ENCODE data around the gene CALML4. TPM values are rescaled to one million over a fixed set of nuclear protein-coding genes. Genes with fewer than 3 reads are reported as not detected.
A peak's percentile ranks its signal among the peaks of the same experiment; 100 is the strongest.
"Not testable (repeated sequence)": the region's sequence is repeated elsewhere in the genome, so short reads cannot be mapped to it uniquely, and the experiment has no call there.

The CALML4 gene
- total RNA-seq, 4 donors from 2014 or later, result 2.4 to 13.6 (median 4.8) TPM

DNA sequence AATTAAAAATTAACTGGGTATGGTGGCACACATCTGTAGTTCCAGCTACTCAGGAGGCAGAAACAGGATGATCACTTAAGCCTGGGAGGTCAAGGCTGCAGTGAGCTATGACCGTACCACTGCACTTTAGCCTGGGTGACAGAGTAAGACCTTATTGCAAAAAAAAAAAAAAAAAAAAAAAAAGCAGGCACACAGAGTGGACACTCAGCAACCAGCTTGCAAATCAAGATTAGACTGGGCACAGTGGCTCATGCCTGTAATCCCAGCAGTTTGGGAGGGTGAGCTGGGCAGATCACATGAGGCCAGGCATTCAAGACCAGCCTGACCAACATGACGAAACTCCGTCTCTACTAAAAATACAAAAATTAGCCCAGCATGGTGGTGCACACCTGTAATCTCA lies 19.0 kb upstream of the CALML4 start:
- peak in 1 of 2 donors; percentile 11 for DNase-seq (ENCODE audit: low spot score in 2 of 2)
- 71% methylated on average over 3 of the region's 3 CpGs for WGBS
- H3K27me3 ChIP-seq, result no peaks in the 10 kb centered on the region
- H3K36me3 ChIP-seq, result no peaks in the 10 kb centered on the region
- H3K4me1 ChIP-seq, result peaks cover 17% of the 10 kb centered on the region
- H3K27ac ChIP-seq, result no peak overlapping the region
- no peaks in the 10 kb centered on the region for H3K9me3 ChIP-seq
- no peak overlapping the region for H3K4me3 ChIP-seq
- no peak for TF ChIP-seq POLR2A (IDR thresholded peaks at IDR 0.05)
- no peak for TF ChIP-seq EP300 (IDR thresholded peaks at IDR 0.05)
- TF ChIP-seq, protein P1, sequence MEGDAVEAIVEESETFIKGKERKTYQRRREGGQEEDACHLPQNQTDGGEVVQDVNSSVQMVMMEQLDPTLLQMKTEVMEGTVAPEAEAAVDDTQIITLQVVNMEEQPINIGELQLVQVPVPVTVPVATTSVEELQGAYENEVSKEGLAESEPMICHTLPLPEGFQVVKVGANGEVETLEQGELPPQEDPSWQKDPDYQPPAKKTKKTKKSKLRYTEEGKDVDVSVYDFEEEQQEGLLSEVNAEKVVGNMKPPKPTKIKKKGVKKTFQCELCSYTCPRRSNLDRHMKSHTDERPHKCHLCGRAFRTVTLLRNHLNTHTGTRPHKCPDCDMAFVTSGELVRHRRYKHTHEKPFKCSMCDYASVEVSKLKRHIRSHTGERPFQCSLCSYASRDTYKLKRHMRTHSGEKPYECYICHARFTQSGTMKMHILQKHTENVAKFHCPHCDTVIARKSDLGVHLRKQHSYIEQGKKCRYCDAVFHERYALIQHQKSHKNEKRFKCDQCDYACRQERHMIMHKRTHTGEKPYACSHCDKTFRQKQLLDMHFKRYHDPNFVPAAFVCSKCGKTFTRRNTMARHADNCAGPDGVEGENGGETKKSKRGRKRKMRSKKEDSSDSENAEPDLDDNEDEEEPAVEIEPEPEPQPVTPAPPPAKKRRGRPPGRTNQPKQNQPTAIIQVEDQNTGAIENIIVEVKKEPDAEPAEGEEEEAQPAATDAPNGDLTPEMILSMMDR (IDR thresholded peaks at IDR 0.05), result no peak
- no peak for TF ChIP-seq POLR2AphosphoS5 (IDR thresholded peaks at IDR 0.05)

DNA sequence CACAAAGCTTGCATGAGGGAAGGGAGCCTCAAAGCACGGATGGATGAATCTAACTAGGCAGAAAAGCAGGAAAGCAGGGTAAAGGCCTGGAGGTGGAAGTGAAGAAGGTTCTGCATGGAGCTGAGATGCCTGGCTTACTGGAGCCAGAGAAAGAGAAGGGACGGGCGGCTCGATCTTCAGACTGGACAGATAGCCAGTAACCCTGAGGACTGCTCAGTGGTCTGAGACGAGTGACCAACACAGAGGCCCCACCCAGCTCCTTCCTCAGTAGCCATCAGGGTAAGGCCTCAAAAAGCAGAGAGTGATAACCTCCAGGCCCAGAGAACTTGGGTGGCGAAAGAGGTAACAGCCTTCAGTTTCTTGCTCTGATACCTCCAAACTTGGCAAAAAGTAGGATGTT lies 18.0 kb upstream of the CALML4 start:
- WGBS, result 91% methylated on average over 6 of the region's 6 CpGs
- H3K4me1 ChIP-seq, result peaks cover 7% of the 10 kb centered on the region
- no peaks in the 10 kb centered on the region for H3K9me3 ChIP-seq
- H3K36me3 ChIP-seq, result no peaks in the 10 kb centered on the region
- no peak for TF ChIP-seq POLR2AphosphoS5 (IDR thresholded peaks at IDR 0.05)
- no peak for TF ChIP-seq EP300 (IDR thresholded peaks at IDR 0.05)
- TF ChIP-seq, protein P1 (IDR thresholded peaks at IDR 0.05), result no peak
- no peak for TF ChIP-seq POLR2A (IDR thresholded peaks at IDR 0.05)
- DNase-seq (ENCODE audit: low spot score in 2 of 2), result peak; percentile 28 to 34
- H3K27me3 ChIP-seq, result no peaks in the 10 kb centered on the region
- no peak overlapping the region for H3K4me3 ChIP-seq
- no peak overlapping the region for H3K27ac ChIP-seq

DNA sequence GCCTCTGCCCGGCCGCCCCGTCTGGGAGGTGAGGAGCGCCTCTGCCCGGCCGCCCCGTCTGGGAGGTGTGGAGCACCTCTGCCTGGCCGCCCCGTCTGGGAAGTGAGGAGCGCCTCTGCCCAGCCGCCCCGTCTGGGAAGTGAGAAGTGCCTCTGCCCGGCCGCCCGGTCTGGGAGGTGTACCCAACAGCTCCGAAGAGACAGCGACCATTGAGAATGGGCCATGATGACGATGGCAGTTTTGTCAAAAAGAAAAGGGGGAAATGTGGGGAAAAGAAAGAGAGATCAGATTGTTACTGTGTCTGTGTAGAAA lies 17.3 kb upstream of the CALML4 start:
- not testable (repeated sequence) for H3K27me3 ChIP-seq, H3K9me3 ChIP-seq, H3K4me1 ChIP-seq, H3K27ac ChIP-seq, H3K36me3 ChIP-seq, H3K4me3 ChIP-seq
- WGBS, result over 99% methylated on average over 10 of the region's 18 CpGs
- DNase-seq (ENCODE audit: low spot score in 2 of 2), result peak; percentile 31 to 40

DNA sequence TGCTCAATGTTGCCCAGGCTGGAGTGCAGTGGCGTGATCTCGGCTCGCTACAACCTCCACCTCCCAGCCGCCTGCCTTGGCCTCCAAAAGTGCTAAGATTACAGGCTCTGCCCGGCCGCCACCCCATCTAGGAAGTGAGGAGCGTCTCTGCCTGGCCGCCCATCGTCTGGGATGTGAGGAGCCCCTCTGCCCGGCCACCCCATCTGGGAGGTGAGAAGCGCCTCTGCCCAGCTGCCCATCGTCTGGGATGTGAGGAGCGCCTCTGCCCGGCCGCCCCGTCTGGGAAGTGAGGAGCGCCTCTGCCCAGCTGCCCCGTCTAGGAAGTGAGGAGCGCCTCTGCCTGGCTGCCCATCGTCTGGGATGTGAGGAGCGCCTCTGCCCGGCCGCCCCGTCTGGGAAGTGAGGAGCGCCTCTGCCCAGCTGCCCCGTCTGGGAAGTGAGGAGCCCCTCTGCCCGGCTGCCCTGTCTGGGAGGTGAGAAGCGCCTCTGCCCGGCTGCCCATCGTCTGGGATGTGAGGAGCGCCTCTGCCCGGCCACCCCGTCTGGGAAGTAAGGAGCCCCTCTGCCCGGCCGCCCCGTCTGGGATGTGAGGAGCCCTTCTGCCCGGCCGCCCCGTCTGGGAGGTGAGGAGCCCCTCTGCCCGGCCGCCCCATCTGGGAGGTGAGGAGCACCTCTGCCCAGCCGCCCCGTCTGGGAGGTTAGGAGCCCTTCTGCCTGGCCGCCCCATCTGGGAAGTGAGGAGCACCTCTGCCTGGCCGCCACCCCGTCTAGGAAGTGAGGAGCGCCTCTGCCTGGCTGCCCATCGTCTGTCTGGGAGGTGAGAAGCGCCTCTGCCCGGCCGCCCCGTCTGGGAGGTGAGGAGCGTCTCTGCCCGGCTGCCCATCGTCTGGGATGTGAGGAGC lies 16.6 kb upstream of the CALML4 start:
- DNase-seq (ENCODE audit: low spot score in 2 of 2), result peak; percentile 43 to 71
- not testable (repeated sequence) for H3K4me3 ChIP-seq, H3K4me1 ChIP-seq, H3K36me3 ChIP-seq, H3K27me3 ChIP-seq, H3K27ac ChIP-seq, H3K9me3 ChIP-seq
- 96% methylated on average over 15 of the region's 55 CpGs for WGBS

DNA sequence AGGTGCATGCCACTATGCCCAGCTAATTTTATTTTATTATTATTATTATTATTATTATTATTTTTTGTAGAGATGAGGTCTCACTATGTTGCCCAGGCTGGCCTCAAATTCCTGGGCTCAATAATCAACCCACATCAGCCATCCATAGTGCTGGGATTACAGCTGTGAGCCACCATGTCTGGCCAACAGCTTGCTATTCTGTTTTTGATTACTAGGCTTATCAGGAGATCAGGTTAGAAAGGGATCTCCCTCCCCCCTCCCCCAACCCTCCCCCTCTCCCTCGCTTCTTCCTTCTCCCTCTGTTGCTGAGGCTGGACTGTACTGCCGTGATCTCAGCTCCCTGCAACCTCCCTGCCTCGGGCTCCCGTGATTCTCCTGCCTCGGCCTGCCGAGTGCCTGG lies 15.8 kb upstream of the CALML4 start:
- no peak for TF ChIP-seq POLR2AphosphoS5 (IDR thresholded peaks at IDR 0.05)
- TF ChIP-seq, protein P1 (IDR thresholded peaks at IDR 0.05), result no peak
- Histone ChIP-seq H3K4me3 (no peak overlapping the region), H3K27ac (no peak overlapping the region), H3K27me3 (no peaks in the 10 kb centered on the region), H3K36me3 (peaks cover 9% of the 10 kb centered on the region), H3K9me3 (no peaks in the 10 kb centered on the region), H3K4me1 (no peaks in the 10 kb centered on the region)
- WGBS, result 99% methylated on average over 6 of the region's 6 CpGs
- peak in 1 of 2 donors; percentile 9 for DNase-seq (ENCODE audit: low spot score in 2 of 2)

DNA sequence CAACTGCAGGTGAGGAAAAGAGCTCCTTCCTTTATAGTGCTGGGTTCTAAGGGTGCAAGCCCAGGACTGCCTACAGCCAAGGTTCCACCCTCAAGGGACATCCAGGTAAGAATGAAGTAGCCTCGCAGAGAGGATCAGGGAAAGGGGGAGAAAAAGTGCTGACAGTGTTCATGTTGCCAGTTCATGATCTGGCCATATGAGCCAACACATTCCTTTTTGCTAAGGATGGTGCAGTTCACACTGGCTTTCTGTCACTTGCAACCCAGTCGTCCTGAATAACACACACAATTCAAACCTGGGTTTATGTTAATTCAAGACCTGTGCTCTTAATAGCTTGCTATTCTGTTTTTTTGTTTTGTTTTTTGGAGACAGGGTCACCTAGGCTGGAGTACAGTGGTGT lies 15.4 kb upstream of the CALML4 start:
- no peak for TF ChIP-seq EP300 (IDR thresholded peaks at IDR 0.05)
- TF ChIP-seq, protein P1 (IDR thresholded peaks at IDR 0.05), result no peak
- TF ChIP-seq POLR2AphosphoS5 (IDR thresholded peaks at IDR 0.05), result no peak
- TF ChIP-seq POLR2A (IDR thresholded peaks at IDR 0.05), result no peak
- Histone ChIP-seq H3K4me3 (no peak overlapping the region), H3K27ac (no peak overlapping the region), H3K27me3 (no peaks in the 10 kb centered on the region), H3K36me3 (peaks cover 9% of the 10 kb centered on the region), H3K9me3 (no peaks in the 10 kb centered on the region), H3K4me1 (no peaks in the 10 kb centered on the region)
- DNase-seq (ENCODE audit: low spot score in 2 of 2), result peak in 1 of 2 donors; percentile 11
- 100% methylated on average over 2 of the region's 2 CpGs for WGBS
